HG03066 (cell line): ENCODE results near the gene POLR3K.

Experiments
- ATAC-seq: cut with Tn5 transposase; IDR thresholded peaks from one replicate; pipeline ENCODE4 v1.9.1; 2021; ENCODE audit warnings: low read depth; ENCODE audit not compliant: unreplicated experiment

POLR3K gene

GRCh38 chr16:66309-67182, 13.1 kb upstream of the POLR3K start:
- no peak for ATAC-seq

DNA sequence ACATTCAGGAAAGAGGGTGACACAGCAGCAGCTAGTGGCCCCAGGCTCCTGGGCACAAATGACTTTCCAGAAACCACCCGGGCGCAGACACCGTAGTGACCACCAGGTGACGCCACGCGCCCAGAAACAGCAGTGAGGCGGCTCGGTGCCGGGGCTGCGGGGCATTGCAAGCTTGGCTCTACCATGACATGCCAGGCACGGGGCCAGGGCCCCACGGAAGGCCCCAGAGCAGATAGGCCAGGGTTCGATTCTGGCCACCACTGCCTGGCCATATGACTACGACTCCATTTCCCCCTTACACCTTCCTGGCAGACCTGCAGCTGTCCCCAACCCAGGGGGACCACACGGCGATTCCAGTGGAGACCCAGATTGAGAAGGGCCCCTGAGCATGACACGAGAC, 12.3 kb upstream of the POLR3K start:
- no peak for ATAC-seq

DNA sequence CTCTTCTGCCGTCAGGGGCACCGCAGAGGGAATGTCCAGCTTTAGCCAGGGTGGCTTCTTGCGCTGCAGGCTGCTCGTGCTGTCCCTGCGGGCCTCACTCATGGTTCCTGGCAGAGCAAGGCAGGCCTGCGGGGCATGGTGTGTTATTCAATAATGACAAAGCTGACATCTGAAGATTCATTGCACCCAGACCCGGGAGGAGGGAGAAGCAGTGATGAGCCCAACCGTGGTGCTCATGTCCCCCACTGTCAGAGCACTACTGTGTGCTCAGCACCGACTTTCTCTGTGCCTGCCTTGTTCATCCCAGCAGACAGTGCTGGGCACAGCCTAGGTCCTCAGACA, 11.5 kb upstream of the POLR3K start:
- ATAC-seq, result no peak

DNA sequence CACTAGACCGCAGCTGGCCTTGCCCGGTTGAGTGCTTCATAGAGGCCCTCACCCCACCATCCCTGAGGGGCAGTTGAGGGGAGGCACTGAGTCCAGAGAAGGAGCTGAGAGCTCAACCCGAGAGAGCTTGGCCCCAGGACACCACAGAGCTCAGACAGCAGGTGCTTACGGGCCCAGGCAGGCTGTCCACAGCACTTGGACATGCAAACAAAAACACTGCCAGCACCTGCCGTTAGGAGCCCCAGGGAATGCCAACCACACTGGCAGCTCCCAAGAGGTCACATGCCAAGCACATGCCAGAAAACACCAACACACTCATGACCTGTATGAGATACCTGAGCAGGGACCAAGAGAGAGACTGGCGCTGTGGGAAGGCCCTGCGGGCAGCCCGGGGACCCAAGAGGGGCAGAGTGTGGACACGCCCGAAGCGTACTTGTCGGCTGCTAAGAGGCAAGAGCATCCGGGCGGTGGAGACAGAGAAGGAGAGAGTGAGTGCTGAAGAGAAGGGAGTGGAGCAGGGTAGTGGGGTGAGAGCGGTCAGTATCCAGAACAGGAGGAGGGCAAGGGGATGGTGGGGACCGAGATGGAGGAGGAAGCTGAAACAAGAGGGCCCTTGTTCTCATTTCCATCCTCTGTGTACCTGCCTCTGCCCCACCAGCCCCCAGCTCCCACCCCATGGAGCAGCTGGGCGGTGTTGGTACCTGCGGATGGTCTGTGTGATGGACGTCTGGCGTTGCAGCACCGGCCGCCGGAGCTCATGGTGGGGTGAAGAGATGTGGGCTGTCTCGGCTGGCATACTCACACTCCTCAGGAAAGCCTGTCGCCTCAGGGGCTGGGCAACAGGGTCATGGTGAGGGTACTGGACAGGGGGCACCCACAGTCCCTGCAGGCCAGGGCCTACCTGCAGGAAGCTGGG, 10.8 kb upstream of the POLR3K start:
- no peak for ATAC-seq

- no peak for ATAC-seq
These were observed 10.1 kb upstream of the POLR3K start for GRCh38 chr16:63466-63865.

DNA sequence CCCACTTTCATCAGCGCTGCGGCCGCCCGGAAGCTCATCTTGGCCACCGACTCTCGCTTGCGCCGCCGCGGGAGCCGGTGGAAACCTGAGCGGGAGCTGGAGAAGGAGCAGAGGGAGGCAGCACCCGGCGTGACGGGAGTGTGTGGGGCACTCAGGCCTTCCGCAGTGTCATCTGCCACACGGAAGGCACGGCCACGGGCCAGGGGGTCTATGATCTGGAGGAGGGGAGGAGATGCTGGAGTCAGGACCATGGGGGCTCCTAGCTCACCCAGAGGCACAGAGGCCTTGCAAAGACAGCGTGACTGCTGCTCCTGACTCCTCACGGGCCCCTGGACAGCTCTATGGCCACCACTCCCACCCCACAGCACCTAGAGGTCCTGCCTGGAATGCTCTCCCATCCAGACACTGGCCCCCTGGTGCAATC, 9.6 kb upstream of the POLR3K start:
- ATAC-seq, result no peak

DNA sequence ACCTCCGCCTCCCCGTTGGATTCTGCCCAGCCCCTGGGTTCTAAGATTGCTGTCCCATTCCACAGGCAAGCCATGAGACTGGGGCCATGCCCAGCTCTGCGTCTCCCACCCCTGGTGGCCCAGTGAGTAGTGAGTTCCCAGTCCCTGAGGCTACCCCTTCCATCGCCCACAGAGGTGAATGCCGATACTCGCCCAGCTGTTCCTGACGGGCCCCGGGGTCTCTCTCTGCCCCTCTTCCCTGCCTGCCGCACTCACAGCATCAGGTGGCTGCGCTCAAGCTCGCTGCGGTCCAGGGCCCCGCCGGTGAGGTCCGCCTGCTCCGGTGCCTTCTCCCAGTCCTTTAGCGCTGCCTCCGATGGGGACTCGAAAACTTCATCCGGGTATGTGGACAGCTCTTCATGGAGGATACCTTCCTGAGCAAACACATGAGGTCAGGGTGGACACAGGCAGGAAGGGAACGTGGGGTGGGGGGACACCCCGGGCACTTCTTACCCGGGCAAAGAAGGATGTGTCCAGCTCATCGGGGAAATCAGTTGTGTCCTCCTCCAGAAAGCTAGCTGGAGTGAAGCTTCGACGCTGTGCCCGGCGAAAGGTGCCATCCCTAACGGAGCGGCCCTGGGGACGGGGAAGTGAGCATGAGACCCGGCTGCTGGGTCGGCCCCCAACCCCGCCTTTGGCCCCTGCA, 9.0 kb upstream of the POLR3K start:
- no peak for ATAC-seq

DNA sequence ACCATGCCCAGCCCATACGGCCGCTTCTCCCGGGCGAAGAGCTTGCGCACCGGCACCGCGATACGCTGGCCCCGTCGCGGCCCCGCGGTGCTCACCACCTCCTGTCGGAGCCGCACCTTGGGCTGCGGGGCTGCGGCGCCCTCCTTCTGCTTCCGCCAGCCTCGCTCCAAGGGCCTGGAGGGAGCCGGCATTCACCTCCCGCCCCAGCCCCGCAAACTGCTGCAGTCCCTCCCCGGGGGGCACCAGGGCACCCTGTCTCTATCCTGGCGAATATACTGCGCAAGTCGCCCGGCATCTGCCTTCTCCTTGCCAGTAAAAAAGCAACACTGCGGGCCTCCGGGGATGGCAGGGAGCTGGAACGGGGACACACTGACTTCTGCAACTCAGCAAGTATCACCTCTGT, 8.5 kb upstream of the POLR3K start:
- no peak for ATAC-seq

- no peak for ATAC-seq
These were observed 7.8 kb upstream of the POLR3K start for GRCh38 chr16:60929-61878.

DNA sequence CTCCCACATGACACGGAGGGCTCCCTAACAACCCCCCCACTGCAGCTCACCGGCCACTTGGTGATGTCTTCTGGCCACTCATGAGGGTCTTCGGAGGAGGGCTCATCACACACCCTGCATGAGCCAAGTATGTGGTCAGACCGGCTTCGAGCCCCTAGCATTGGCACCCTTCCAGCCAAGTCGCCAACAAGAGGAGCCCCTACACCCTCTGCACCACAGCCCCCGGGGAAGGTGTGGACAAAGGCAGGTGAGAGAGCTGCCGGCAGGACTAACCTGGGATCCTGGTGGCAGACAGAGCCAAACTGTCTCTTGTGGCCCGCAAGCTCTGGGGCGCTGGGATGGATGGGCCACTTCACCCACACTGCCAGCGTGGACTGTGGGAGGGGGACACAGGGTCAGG, 6.8 kb upstream of the POLR3K start:
- ATAC-seq, result no peak

- no peak for ATAC-seq
These were observed 6.1 kb upstream of the POLR3K start for GRCh38 chr16:59440-60059.

DNA sequence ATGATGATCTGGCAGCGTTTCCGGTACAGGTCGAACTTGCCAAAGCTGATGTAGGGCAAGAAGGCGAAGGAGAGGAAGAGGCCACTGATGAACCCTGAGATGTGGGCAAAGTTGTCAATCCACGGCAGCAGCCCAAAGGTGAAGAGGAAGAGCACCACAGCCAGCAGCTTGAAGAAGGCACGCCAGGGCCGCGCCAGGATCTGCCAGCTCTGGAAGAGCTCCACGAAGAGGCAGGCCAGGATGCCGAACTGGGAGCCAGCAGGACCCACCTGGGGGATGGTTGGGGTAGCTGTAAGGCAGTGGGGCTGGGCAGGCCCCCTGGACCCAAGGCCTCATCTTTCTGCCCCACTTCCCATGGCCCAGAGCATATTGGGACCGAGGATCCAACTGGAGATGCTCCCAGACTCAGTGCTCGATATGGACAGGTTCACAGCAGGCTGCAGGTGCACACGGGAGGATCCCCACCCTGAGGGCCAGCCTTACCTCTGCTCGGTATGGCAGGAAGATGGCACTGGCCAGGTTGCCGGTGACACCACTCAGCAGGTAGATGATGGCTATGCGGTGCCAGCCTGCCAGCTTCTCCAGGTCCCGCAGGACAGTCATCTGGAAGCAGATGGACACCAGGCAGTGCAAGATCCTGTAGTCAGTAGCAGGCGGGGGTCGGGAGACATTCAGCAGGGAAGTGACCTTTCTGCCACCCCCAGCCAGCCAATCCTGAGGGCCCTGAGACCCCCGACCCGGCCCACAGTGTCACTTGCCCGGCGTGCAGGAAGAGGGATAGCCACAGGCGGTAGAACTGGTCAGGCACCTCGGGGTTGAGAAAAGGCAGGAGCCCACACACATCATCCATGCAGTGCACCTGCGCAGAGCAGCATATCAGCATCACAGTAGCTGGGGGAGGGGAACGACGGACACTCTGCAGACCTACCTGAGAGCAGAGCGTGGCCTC, 5.4 kb upstream of the POLR3K start:
- ATAC-seq, result no peak

- no peak for ATAC-seq
These were observed 4.3 kb upstream of the POLR3K start for GRCh38 chr16:57711-58110.

DNA sequence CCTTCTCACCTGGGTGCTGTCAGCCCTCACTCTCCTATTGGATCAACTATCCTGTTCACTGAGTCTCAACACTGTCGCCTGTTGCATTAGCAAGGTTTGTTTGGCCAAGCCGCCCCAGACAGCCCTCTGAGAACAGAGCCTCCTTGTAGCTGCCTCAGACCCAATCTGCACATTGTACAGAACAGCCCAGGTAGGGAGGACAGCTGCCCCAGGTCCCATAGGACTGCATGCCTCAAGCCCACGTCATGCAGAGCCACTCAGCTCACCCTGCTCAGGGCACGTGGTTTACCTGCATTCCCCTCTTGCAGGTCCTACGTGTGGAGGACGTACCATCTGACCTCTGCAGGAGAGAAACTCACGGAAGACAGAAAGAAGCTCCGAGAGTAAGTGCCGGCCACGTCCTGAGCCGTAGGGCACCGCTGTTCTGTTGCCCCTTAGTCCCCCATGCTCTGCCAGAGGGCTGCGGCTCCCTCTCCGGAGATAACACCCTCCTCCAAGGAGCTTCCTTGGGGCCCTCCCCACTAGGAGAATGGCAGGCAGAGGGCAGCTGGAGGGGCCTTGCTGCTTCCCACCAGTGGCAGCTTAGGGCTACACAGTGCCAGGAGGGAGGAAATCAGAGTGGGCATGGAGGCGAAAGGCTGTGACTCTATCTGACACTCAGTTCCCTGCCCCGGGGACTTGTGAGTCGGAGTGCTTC, 3.0 kb upstream of the POLR3K start:
- ATAC-seq, result no peak

DNA sequence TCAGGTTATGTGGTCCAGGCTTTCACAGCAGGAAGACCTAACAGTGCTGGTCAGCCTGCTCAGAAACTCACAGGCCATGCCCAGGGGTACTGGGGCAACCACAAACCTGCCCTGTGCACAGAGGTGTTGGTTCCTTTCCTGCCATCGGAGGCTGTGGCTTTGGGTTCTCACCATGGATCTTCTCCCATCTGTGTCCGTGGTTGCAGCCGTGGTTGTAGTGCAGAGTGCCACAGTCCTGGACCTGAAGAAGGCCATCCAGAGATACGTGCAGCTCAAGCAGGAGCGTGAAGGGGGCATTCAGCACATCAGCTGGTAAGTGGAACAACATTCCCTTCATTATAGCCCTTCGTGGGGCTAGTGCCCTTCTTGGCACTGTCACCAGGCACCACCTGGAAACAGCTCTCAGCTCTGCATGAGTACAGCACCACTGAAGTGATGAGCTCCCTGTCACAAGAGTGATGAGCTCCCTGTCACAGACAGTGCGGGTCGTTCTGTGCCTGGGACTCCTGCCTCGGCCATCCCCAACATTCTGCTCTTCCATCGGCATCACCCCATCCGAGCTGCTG, 2.2 kb upstream of the POLR3K start:
- ATAC-seq, result no peak

DNA sequence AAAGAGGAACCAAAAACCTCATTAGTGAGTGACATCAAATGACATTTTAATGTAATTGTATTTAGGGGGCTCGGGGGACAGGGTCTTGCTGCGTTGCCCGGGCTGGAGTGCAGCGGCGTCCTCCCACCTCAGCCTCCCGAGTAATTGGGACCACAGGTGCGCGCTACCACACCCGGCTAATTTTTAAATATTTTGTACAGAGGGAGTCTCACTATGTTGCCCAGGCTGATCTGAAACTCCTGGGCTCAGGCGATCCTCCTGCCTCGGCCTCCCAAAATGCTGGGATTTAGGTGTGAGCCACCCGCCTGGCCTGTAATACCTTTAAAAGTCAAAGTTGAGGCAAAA, 801 bp upstream of the POLR3K start:
- ATAC-seq, result no peak

GRCh38 chr16:50769-51591, 2.4 kb downstream of the POLR3K start:
- ATAC-seq, result no peak
